ENCODE data around the gene BHLHE23.

GRCh38 chr20:63028461-63028921 lies 21.7 kb upstream of the BHLHE23 start:
- TF ChIP-seq CTCF (conservative IDR thresholded peaks at IDR 0.05; ENCODE audit: low read length), result no peak
- TF ChIP-seq EZH2phosphoT487 (IDR thresholded peaks at IDR 0.05; ENCODE audit: borderline replicate concordance, low read depth, low read length), result no peak

Measured in OCI-LY7 (cell line).